ENCODE measurements around the gene PER2.

PER2 gene

GRCh38 chr2:238240757-238241711 lies 47.4 kb downstream of the PER2 start:
- no peak overlapping the region for H3K4me3 ChIP-seq (ENCODE audit: low read depth, low read length)
- no peak for TF ChIP-seq CTCF (IDR thresholded peaks at IDR 0.05; ENCODE audit: low read depth, low read length)

- H3K4me3 ChIP-seq (ENCODE audit: low read depth, low read length): peak within 1 kb of the TSS; percentile 64
Observed at GRCh38 chr2:238239863-238240756, 48.3 kb downstream of the PER2 start, which contains the start of gene HES6. HES6 (minus strand) TSS chr2:238240038; CDS start chr2:238239905, 133 bp downstream.

GRCh38 chr2:238239543-238239862 lies 48.9 kb downstream of the PER2 start:
- no peak for TF ChIP-seq CTCF (IDR thresholded peaks at IDR 0.05; ENCODE audit: low read depth, low read length)
- peak overlapping the region; percentile 64 for H3K4me3 ChIP-seq (ENCODE audit: low read depth, low read length)

More at GRCh38 chr2:238239863-238240756, 48.3 kb downstream of the PER2 start, which contains the start of gene HES6:
- TF ChIP-seq CTCF (IDR thresholded peaks at IDR 0.05; ENCODE audit: low read depth, low read length): no peak

- 0 out of 2 replicates have a peak overlapping the region, but pooled peaks have one; percentile 23 for H3K4me3 ChIP-seq (ENCODE audit: low read depth, low read length)
- no peak for TF ChIP-seq CTCF (IDR thresholded peaks at IDR 0.05; ENCODE audit: low read depth, low read length)
Observed at GRCh38 chr2:238238766-238239542, 49.5 kb downstream of the PER2 start.

GRCh38 chr2:238238311-238238765 lies 50.1 kb downstream of the PER2 start:
- no peak overlapping the region for H3K4me3 ChIP-seq (ENCODE audit: low read depth, low read length)
- no peak for TF ChIP-seq CTCF (IDR thresholded peaks at IDR 0.05; ENCODE audit: low read depth, low read length)

- no peak overlapping the region for H3K4me3 ChIP-seq (ENCODE audit: low read depth, low read length)
- no peak for TF ChIP-seq CTCF (IDR thresholded peaks at IDR 0.05; ENCODE audit: low read depth, low read length)
Observed at GRCh38 chr2:238237431-238238135, 50.8 kb downstream of the PER2 start.
